Neural cell (in vitro differentiated cells): ENCODE data around the gene NFS1.

Source experiments
- EZH2 ChIP-seq: fragments of 200-600, 300-800 bp; shearing (Covaris generic), sonication (generic); IDR thresholded peaks from 2 replicates; pipeline ENCODE4 v1.6.1; 2014; ENCODE audit warnings: antibody characterized with exemption, low read length, borderline replicate concordance, mild to moderate bottlenecking; ENCODE audit not compliant: insufficient read depth, poor library complexity, severe bottlenecking
- POLR2AphosphoS5 ChIP-seq: IDR thresholded peaks from 2 replicates; pipeline ENCODE4 v1.6.1; 2012
- TF ChIP-seq, protein P1 (sequence below): fragments of 450-650 bp; IDR thresholded peaks from 2 replicates; pipeline ENCODE4 v1.5.1; 2014; ENCODE audit warnings: antibody characterized with exemption, mild to moderate bottlenecking, moderate library complexity; ENCODE audit not compliant: poor library complexity, severe bottlenecking

DNA sequence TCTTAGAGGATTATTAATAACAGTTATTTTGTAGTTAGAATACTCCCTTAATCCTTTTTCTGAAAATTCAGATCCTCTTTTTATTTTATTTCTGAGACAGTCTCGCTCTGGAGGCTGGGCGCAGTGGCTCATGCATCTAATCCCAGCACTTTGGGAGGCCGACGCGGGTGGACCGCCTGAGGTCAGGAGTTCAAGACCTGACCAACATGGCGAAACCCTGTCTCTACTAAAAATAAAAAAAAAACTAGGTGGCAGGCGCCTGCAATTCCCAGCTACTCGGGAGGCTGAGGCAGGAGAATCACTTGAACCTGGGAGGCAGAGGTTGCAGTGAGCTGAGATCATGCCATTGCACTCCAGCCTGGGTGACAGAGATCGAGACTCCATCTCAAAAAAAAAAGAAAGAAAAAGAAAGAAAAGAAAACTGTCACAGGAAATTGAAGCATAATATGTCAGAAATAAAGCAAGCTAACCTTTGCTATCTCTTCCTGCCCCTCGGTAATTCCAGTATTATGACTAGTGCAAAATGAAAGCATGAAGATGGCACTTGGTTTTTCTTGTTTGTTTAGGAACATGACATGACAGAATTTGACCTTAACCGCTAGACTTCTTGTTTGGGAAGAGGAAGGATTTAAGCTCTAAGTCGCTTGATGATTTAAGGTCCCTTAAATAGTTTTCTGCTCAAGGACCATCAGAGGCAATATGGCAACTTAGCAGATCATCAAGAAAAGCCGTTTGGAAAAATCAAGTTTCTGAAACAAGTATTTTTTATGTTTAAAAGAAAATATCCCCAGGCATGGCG lies 44.7 kb upstream of the NFS1 start:
- TF ChIP-seq EZH2 (no peak), POLR2AphosphoS5 (no peak)
- TF ChIP-seq, protein P1, sequence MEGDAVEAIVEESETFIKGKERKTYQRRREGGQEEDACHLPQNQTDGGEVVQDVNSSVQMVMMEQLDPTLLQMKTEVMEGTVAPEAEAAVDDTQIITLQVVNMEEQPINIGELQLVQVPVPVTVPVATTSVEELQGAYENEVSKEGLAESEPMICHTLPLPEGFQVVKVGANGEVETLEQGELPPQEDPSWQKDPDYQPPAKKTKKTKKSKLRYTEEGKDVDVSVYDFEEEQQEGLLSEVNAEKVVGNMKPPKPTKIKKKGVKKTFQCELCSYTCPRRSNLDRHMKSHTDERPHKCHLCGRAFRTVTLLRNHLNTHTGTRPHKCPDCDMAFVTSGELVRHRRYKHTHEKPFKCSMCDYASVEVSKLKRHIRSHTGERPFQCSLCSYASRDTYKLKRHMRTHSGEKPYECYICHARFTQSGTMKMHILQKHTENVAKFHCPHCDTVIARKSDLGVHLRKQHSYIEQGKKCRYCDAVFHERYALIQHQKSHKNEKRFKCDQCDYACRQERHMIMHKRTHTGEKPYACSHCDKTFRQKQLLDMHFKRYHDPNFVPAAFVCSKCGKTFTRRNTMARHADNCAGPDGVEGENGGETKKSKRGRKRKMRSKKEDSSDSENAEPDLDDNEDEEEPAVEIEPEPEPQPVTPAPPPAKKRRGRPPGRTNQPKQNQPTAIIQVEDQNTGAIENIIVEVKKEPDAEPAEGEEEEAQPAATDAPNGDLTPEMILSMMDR = no peak
